ENCODE measurements around the gene MN1.

MN1 gene

DNA sequence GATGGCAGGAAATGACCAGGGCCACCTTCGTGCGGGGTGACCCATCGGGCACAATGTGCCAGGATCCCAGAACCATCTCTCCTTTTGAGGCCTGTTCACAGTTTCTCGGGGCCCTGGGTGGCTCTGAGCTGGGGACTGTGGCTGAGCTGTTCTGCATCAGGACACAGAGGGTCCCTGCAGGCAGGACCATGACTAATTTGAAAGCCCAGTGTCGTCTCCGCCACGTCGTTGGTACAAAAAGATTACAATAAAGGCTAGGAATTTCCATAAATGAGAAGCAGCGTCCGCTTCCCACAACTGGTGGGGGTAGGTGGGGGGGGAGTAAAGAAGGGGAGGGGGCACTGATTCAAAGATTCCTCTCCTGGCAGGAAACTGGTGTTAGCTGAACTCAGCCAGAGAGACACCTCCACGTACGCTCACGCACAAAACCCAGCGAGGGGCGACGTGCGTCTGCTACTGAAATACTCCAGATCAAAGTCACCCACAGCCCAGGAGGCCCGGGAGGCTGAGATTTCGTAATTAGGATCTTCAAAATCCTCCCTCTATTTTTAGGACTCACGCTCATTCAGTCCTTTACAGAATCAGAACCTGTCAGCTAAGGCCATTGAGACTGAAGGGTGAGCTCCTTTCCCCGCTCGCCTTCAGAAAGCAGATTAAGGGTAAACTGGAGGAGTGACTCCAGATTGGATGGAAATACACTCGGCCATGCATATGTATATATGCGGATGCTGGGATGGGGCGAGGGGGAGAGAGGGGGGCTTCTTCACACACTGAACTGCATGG lies 11.0 kb downstream of the MN1 start:
- Histone ChIP-seq H3K9ac (ENCODE audit: low read length) (no peak overlapping the region), H3K9me3 (replicated peaks; ENCODE audit: insufficient read depth, low read length) (no peaks in the 10 kb centered on the region), H3K4me1 (ENCODE audit: low read length) (no peaks in the 10 kb centered on the region), H3K79me2 (ENCODE audit: low read length) (no peaks in the 10 kb centered on the region), H3F3A (ENCODE audit: insufficient read depth, low read length) (no peaks in the 10 kb centered on the region), H3K4me3 (ENCODE audit: low read length) (no peak overlapping the region), H4K20me1 (ENCODE audit: insufficient read depth, low read length) (no peaks in the 10 kb centered on the region), H3K4me2 (ENCODE audit: low read depth, low read length) (no peak overlapping the region), H3K27me3 (replicated peaks; ENCODE audit: insufficient read depth, low read length) (peaks cover 69% of the 10 kb centered on the region), H2AFZ (ENCODE audit: low read length) (no peak overlapping the region), H3K9me2 (replicated peaks; ENCODE audit: insufficient read depth, low read length) (no peaks in the 10 kb centered on the region), H3K36me3 (replicated peaks; ENCODE audit: insufficient read depth, low read length) (no peaks in the 10 kb centered on the region), H3K27ac (ENCODE audit: low read length) (no peak overlapping the region)
- TF ChIP-seq EZH2 (optimal IDR thresholded peaks at IDR 0.05; ENCODE audit: low read depth, low read length) = no peak
- TF ChIP-seq CTCF (IDR thresholded peaks at IDR 0.05; ENCODE audit: low read length) = no peak
- TF ChIP-seq EZH2phosphoT487 (IDR thresholded peaks at IDR 0.05; ENCODE audit: low read length) = no peak
- DNase-seq = no peak

DNA sequence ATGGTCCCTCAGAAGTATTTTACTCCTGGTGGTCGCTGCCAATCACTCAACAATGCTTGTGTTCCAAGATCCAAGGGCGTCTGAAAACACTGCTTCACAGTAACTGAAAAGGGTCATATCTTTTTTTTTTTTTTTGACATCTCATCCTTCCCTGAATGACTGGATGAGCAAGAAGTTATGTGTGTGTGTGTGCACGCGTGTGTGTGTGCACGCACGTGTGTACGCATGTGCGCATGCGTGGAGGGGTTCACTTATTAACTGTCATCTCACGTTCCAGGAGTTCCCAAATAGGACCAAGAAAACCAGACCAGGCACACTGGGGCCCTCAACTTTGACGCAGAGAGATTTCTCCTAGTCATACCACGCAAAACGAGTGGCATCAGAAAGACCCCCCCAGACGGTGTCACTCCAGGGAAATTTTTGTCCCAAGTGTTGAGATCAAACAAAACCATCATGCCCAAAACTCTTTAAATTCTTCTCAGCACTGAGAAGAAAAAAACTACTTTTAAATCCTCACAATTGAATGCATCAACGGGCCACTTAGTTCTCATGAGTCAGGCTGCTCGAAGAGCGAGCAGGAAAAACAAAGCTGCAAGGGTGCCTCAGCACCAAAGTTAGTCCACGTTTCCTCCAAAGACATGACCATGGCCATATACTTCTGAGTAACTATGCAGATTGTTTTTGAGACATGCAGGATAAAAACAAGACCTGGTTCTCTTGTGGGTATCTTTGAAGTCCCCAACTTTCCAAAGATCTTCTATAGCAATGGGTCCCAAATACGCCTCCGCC lies 12.9 kb downstream of the MN1 start:
- no peaks in the 10 kb centered on the region for H3K79me2 ChIP-seq (ENCODE audit: low read length)
- H3K27ac ChIP-seq (ENCODE audit: low read length) = no peak overlapping the region
- H3K4me2 ChIP-seq (ENCODE audit: low read depth, low read length) = no peak overlapping the region
- TF ChIP-seq EZH2 (optimal IDR thresholded peaks at IDR 0.05; ENCODE audit: low read depth, low read length) (no peak), CTCF (IDR thresholded peaks at IDR 0.05; ENCODE audit: low read length) (no peak), EZH2phosphoT487 (IDR thresholded peaks at IDR 0.05; ENCODE audit: low read length) (no peak)
- no peak for DNase-seq
- H3K27me3 ChIP-seq (replicated peaks; ENCODE audit: insufficient read depth, low read length) = peaks cover 83% of the 10 kb centered on the region
- H3K4me1 ChIP-seq (ENCODE audit: low read length) = no peaks in the 10 kb centered on the region
- H3K9me3 ChIP-seq (replicated peaks; ENCODE audit: insufficient read depth, low read length) = no peaks in the 10 kb centered on the region
- no peaks in the 10 kb centered on the region for H3F3A ChIP-seq (ENCODE audit: insufficient read depth, low read length)
- H3K4me3 ChIP-seq (ENCODE audit: low read length) = no peak overlapping the region
- no peaks in the 10 kb centered on the region for H3K36me3 ChIP-seq (replicated peaks; ENCODE audit: insufficient read depth, low read length)
- H4K20me1 ChIP-seq (ENCODE audit: insufficient read depth, low read length) = no peaks in the 10 kb centered on the region
- no peak overlapping the region for H2AFZ ChIP-seq (ENCODE audit: low read length)
- no peaks in the 10 kb centered on the region for H3K9me2 ChIP-seq (replicated peaks; ENCODE audit: insufficient read depth, low read length)
- no peak overlapping the region for H3K9ac ChIP-seq (ENCODE audit: low read length)

DNA sequence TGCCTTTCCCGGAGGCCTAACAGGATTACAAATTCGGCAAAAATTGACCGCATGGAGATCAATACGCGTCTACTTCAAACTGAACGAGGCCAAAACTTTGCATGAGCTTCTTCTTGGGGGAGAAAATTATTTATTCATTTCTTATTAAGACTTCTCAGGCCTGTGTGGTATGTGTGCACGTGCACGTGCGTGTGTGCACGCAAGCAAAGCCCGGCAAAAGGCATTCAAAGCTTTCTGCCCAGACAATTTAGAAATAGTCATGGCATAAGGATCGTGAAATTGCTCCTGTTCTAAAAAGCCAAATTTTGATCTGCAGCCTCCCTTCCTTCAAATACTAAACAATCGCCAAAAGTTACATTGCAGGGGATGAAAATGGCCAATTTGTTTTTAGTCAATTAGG lies 14.6 kb downstream of the MN1 start:
- DNase-seq = no peak
- TF ChIP-seq CTCF (IDR thresholded peaks at IDR 0.05; ENCODE audit: low read length) (no peak), EZH2 (optimal IDR thresholded peaks at IDR 0.05; ENCODE audit: low read depth, low read length) (no peak), EZH2phosphoT487 (IDR thresholded peaks at IDR 0.05; ENCODE audit: low read length) (no peak)
- no peaks in the 10 kb centered on the region for H3K9me3 ChIP-seq (replicated peaks; ENCODE audit: insufficient read depth, low read length)
- no peaks in the 10 kb centered on the region for H3K79me2 ChIP-seq (ENCODE audit: low read length)
- H3K27me3 ChIP-seq (replicated peaks; ENCODE audit: insufficient read depth, low read length) = peaks cover 82% of the 10 kb centered on the region
- no peaks in the 10 kb centered on the region for H4K20me1 ChIP-seq (ENCODE audit: insufficient read depth, low read length)
- no peak overlapping the region for H3K27ac ChIP-seq (ENCODE audit: low read length)
- no peaks in the 10 kb centered on the region for H3K4me1 ChIP-seq (ENCODE audit: low read length)
- H3K4me2 ChIP-seq (ENCODE audit: low read depth, low read length) = no peak overlapping the region
- H3K4me3 ChIP-seq (ENCODE audit: low read length) = no peak overlapping the region
- H2AFZ ChIP-seq (ENCODE audit: low read length) = no peak overlapping the region
- H3K36me3 ChIP-seq (replicated peaks; ENCODE audit: insufficient read depth, low read length) = no peaks in the 10 kb centered on the region
- no peaks in the 10 kb centered on the region for H3K9me2 ChIP-seq (replicated peaks; ENCODE audit: insufficient read depth, low read length)
- H3F3A ChIP-seq (ENCODE audit: insufficient read depth, low read length) = no peaks in the 10 kb centered on the region
- no peak overlapping the region for H3K9ac ChIP-seq (ENCODE audit: low read length)
